ENCODE data around the gene PLGRKT.

Gene PLGRKT

GRCh38 chr9:5429873-5430564 lies 7.7 kb downstream of the PLGRKT start:
- 93 to 99% methylated on average over 7 to 9 of the region's 10 CpGs for WGBS, 2 experiments (ENCODE audit: insufficient coverage in 2 of 2)
- peaks cover 13% of the 10 kb centered on the region for H3K36me3 ChIP-seq (ENCODE audit: control insufficient read depth, insufficient read depth, low read length)
- no peak overlapping the region for H3K27ac ChIP-seq (ENCODE audit: low read depth, low read length, severe bottlenecking)
- peaks cover 5% of the 10 kb centered on the region for H3K9me3 ChIP-seq (ENCODE audit: control insufficient read depth, low read length)
- no peaks in the 10 kb centered on the region for H3K4me1 ChIP-seq (ENCODE audit: control insufficient read depth, insufficient read depth, low read length, poor library complexity, severe bottlenecking)
- H3K4me3 ChIP-seq (ENCODE audit: extremely low read depth, insufficient read depth, low read length, poor library complexity, severe bottlenecking): no peak overlapping the region

- H3K9me3 ChIP-seq (ENCODE audit: control insufficient read depth, low read length): peaks cover 5% of the 10 kb centered on the region
- peaks cover 13% of the 10 kb centered on the region for H3K36me3 ChIP-seq (ENCODE audit: control insufficient read depth, insufficient read depth, low read length)
- 85% methylated on average over 1 of the region's 2 CpGs; no CpG with 5 or more reads in 1 of the 2 experiments for WGBS, 2 experiments (ENCODE audit: insufficient coverage in 2 of 2)
- H3K4me1 ChIP-seq (ENCODE audit: control insufficient read depth, insufficient read depth, low read length, poor library complexity, severe bottlenecking): no peaks in the 10 kb centered on the region
- H3K27ac ChIP-seq (ENCODE audit: low read depth, low read length, severe bottlenecking): no peak overlapping the region
- H3K4me3 ChIP-seq (ENCODE audit: extremely low read depth, insufficient read depth, low read length, poor library complexity, severe bottlenecking): no peak overlapping the region
Measured at GRCh38 chr9:5428794-5429528, 8.8 kb downstream of the PLGRKT start.

GRCh38 chr9:5428172-5428571 lies 9.6 kb downstream of the PLGRKT start:
- H3K27ac ChIP-seq (ENCODE audit: low read depth, low read length, severe bottlenecking): no peak overlapping the region
- H3K9me3 ChIP-seq (ENCODE audit: control insufficient read depth, low read length): peaks cover 3% of the 10 kb centered on the region
- peaks cover 13% of the 10 kb centered on the region for H3K36me3 ChIP-seq (ENCODE audit: control insufficient read depth, insufficient read depth, low read length)
- H3K4me3 ChIP-seq (ENCODE audit: extremely low read depth, insufficient read depth, low read length, poor library complexity, severe bottlenecking): no peak overlapping the region
- H3K4me1 ChIP-seq (ENCODE audit: control insufficient read depth, insufficient read depth, low read length, poor library complexity, severe bottlenecking): no peaks in the 10 kb centered on the region
- WGBS, 2 experiments (ENCODE audit: insufficient coverage in 2 of 2): 87 to 93% methylated on average over 1 to 3 of the region's 3 CpGs

GRCh38 chr9:5427005-5427404 lies 10.7 kb downstream of the PLGRKT start:
- H3K36me3 ChIP-seq (ENCODE audit: control insufficient read depth, insufficient read depth, low read length): peaks cover 13% of the 10 kb centered on the region
- H3K9me3 ChIP-seq (ENCODE audit: control insufficient read depth, low read length): no peaks in the 10 kb centered on the region
- no peak overlapping the region for H3K27ac ChIP-seq (ENCODE audit: low read depth, low read length, severe bottlenecking)
- no peak overlapping the region for H3K4me3 ChIP-seq (ENCODE audit: extremely low read depth, insufficient read depth, low read length, poor library complexity, severe bottlenecking)
- no peaks in the 10 kb centered on the region for H3K4me1 ChIP-seq (ENCODE audit: control insufficient read depth, insufficient read depth, low read length, poor library complexity, severe bottlenecking)

- Histone ChIP-seq H3K9me3 (ENCODE audit: control insufficient read depth, low read length) (no peaks in the 10 kb centered on the region), H3K27ac (ENCODE audit: low read depth, low read length, severe bottlenecking) (no peak overlapping the region), H3K36me3 (ENCODE audit: control insufficient read depth, insufficient read depth, low read length) (peaks cover 4% of the 10 kb centered on the region), H3K4me1 (ENCODE audit: control insufficient read depth, insufficient read depth, low read length, poor library complexity, severe bottlenecking) (no peaks in the 10 kb centered on the region), H3K4me3 (ENCODE audit: extremely low read depth, insufficient read depth, low read length, poor library complexity, severe bottlenecking) (no peak overlapping the region)
- WGBS, 2 experiments (ENCODE audit: insufficient coverage in 2 of 2): 40% methylated on average over 1 of the region's 2 CpGs; no CpG with 5 or more reads in 1 of the 2 experiments
Measured at GRCh38 chr9:5425006-5425628, 12.6 kb downstream of the PLGRKT start.

- no peak overlapping the region for H3K27ac ChIP-seq (ENCODE audit: low read depth, low read length, severe bottlenecking)
- H3K9me3 ChIP-seq (ENCODE audit: control insufficient read depth, low read length): no peaks in the 10 kb centered on the region
- H3K4me1 ChIP-seq (ENCODE audit: control insufficient read depth, insufficient read depth, low read length, poor library complexity, severe bottlenecking): no peaks in the 10 kb centered on the region
- no peaks in the 10 kb centered on the region for H3K36me3 ChIP-seq (ENCODE audit: control insufficient read depth, insufficient read depth, low read length)
- no CpG with 5 or more reads among the region's 1 CpG for WGBS, 2 experiments (ENCODE audit: insufficient coverage in 2 of 2)
- H3K4me3 ChIP-seq (ENCODE audit: extremely low read depth, insufficient read depth, low read length, poor library complexity, severe bottlenecking): no peak overlapping the region
Measured at GRCh38 chr9:5422276-5422675, 15.4 kb downstream of the PLGRKT start.

GRCh38 chr9:5421163-5421562 lies 16.6 kb downstream of the PLGRKT start:
- H3K36me3 ChIP-seq (ENCODE audit: control insufficient read depth, insufficient read depth, low read length): no peaks in the 10 kb centered on the region
- H3K4me3 ChIP-seq (ENCODE audit: extremely low read depth, insufficient read depth, low read length, poor library complexity, severe bottlenecking): no peak overlapping the region
- H3K9me3 ChIP-seq (ENCODE audit: control insufficient read depth, low read length): no peaks in the 10 kb centered on the region
- H3K27ac ChIP-seq (ENCODE audit: low read depth, low read length, severe bottlenecking): no peak overlapping the region
- no peaks in the 10 kb centered on the region for H3K4me1 ChIP-seq (ENCODE audit: control insufficient read depth, insufficient read depth, low read length, poor library complexity, severe bottlenecking)
- 71 to 89% methylated on average over 2 of the region's 2 CpGs for WGBS, 2 experiments (ENCODE audit: insufficient coverage in 2 of 2)

- no peak overlapping the region for H3K4me3 ChIP-seq (ENCODE audit: extremely low read depth, insufficient read depth, low read length, poor library complexity, severe bottlenecking)
- no peaks in the 10 kb centered on the region for H3K9me3 ChIP-seq (ENCODE audit: control insufficient read depth, low read length)
- H3K36me3 ChIP-seq (ENCODE audit: control insufficient read depth, insufficient read depth, low read length): no peaks in the 10 kb centered on the region
- H3K4me1 ChIP-seq (ENCODE audit: control insufficient read depth, insufficient read depth, low read length, poor library complexity, severe bottlenecking): no peaks in the 10 kb centered on the region
- H3K27ac ChIP-seq (ENCODE audit: low read depth, low read length, severe bottlenecking): no peak overlapping the region
Measured at GRCh38 chr9:5419987-5420386, 17.7 kb downstream of the PLGRKT start.

GRCh38 chr9:5418481-5418880 lies 19.2 kb downstream of the PLGRKT start:
- H3K4me3 ChIP-seq (ENCODE audit: extremely low read depth, insufficient read depth, low read length, poor library complexity, severe bottlenecking): no peak overlapping the region
- WGBS, 2 experiments (ENCODE audit: insufficient coverage in 2 of 2): 96 to 98% methylated on average over 20 of the region's 20 CpGs
- no peaks in the 10 kb centered on the region for H3K36me3 ChIP-seq (ENCODE audit: control insufficient read depth, insufficient read depth, low read length)
- no peaks in the 10 kb centered on the region for H3K4me1 ChIP-seq (ENCODE audit: control insufficient read depth, insufficient read depth, low read length, poor library complexity, severe bottlenecking)
- no peak overlapping the region for H3K27ac ChIP-seq (ENCODE audit: low read depth, low read length, severe bottlenecking)
- no peaks in the 10 kb centered on the region for H3K9me3 ChIP-seq (ENCODE audit: control insufficient read depth, low read length)

- Histone ChIP-seq H3K4me1 (ENCODE audit: control insufficient read depth, insufficient read depth, low read length, poor library complexity, severe bottlenecking) (no peaks in the 10 kb centered on the region), H3K36me3 (ENCODE audit: control insufficient read depth, insufficient read depth, low read length) (no peaks in the 10 kb centered on the region), H3K4me3 (ENCODE audit: extremely low read depth, insufficient read depth, low read length, poor library complexity, severe bottlenecking) (no peak overlapping the region), H3K27ac (ENCODE audit: low read depth, low read length, severe bottlenecking) (no peak overlapping the region), H3K9me3 (ENCODE audit: control insufficient read depth, low read length) (no peaks in the 10 kb centered on the region)
- WGBS, 2 experiments (ENCODE audit: insufficient coverage in 2 of 2): no CpG with 5 or more reads among the region's 3 CpGs
Measured at GRCh38 chr9:5416953-5417352, 20.8 kb downstream of the PLGRKT start.

- no peak overlapping the region for H3K4me3 ChIP-seq (ENCODE audit: extremely low read depth, insufficient read depth, low read length, poor library complexity, severe bottlenecking)
- H3K4me1 ChIP-seq (ENCODE audit: control insufficient read depth, insufficient read depth, low read length, poor library complexity, severe bottlenecking): no peaks in the 10 kb centered on the region
- H3K36me3 ChIP-seq (ENCODE audit: control insufficient read depth, insufficient read depth, low read length): no peaks in the 10 kb centered on the region
- WGBS, 2 experiments (ENCODE audit: insufficient coverage in 2 of 2): 100% methylated on average over 1 of the region's 1 CpG
- H3K27ac ChIP-seq (ENCODE audit: low read depth, low read length, severe bottlenecking): no peak overlapping the region
- peaks cover 25% of the 10 kb centered on the region for H3K9me3 ChIP-seq (ENCODE audit: control insufficient read depth, low read length)
Measured at GRCh38 chr9:5408596-5408995, 29.1 kb downstream of the PLGRKT start.
